ENCODE data around the gene IPO13. TPM values are rescaled to one million over a fixed set of nuclear protein-coding genes. Genes with fewer than 3 reads are reported as not detected.

The IPO13 gene
- total and polyA plus RNA-seq, 2 experiments from 2014 or later = 20.6 to 30.7 TPM

- no peak overlapping the region for H3K4me3 ChIP-seq
- no peak overlapping the region for H2AFZ ChIP-seq
- no peaks in the 10 kb centered on the region for H4K20me1 ChIP-seq (ENCODE audit: insufficient read depth, poor library complexity, severe bottlenecking)
- H3K27ac ChIP-seq = no peak overlapping the region
- no peaks in the 10 kb centered on the region for H3K4me1 ChIP-seq (ENCODE audit: insufficient read depth)
- no peaks in the 10 kb centered on the region for H3K36me3 ChIP-seq (replicated peaks; ENCODE audit: insufficient read depth, low read depth)
- no peak for DNase-seq (ENCODE audit: low spot score)
- H3K79me2 ChIP-seq = no peaks in the 10 kb centered on the region
- no peak overlapping the region for H3K4me2 ChIP-seq
- H3K27me3 ChIP-seq = no peaks in the 10 kb centered on the region
- H3K9me3 ChIP-seq (ENCODE audit: low read depth) = no peaks in the 10 kb centered on the region
- WGBS (ENCODE audit: low lambda C conversion rate, missing lambda C conversion rate) = 94% methylated on average over 9 of the region's 9 CpGs
- no peak for TF ChIP-seq EZH2phosphoT487 (IDR thresholded peaks at IDR 0.05; ENCODE audit: low read depth, severe bottlenecking, unreplicated experiment)
- no peak for TF ChIP-seq CTCF (IDR thresholded peaks at IDR 0.05; ENCODE audit: poor library complexity)
- no peak for TF ChIP-seq EZH2 (IDR thresholded peaks at IDR 0.05; ENCODE audit: borderline replicate concordance)
- H3K9me2 ChIP-seq (replicated peaks; ENCODE audit: insufficient read depth) = no peaks in the 10 kb centered on the region
These were observed 11.9 kb downstream of the IPO13 start for GRCh38 chr1:43958351-43959255.

- Histone ChIP-seq H3K9me3 (ENCODE audit: low read depth) (no peaks in the 10 kb centered on the region), H3K27ac (no peak overlapping the region), H3K79me2 (no peaks in the 10 kb centered on the region), H2AFZ (no peak overlapping the region), H3K4me1 (ENCODE audit: insufficient read depth) (no peaks in the 10 kb centered on the region), H4K20me1 (ENCODE audit: insufficient read depth, poor library complexity, severe bottlenecking) (no peaks in the 10 kb centered on the region), H3K36me3 (replicated peaks; ENCODE audit: insufficient read depth, low read depth) (no peaks in the 10 kb centered on the region), H3K27me3 (no peaks in the 10 kb centered on the region), H3K9me2 (replicated peaks; ENCODE audit: insufficient read depth) (no peaks in the 10 kb centered on the region), H3K4me3 (no peak overlapping the region), H3K4me2 (no peak overlapping the region)
- TF ChIP-seq EZH2 (IDR thresholded peaks at IDR 0.05; ENCODE audit: borderline replicate concordance) = no peak
- TF ChIP-seq EZH2phosphoT487 (IDR thresholded peaks at IDR 0.05; ENCODE audit: low read depth, severe bottlenecking, unreplicated experiment) = no peak
- TF ChIP-seq CTCF (IDR thresholded peaks at IDR 0.05; ENCODE audit: poor library complexity) = no peak
- 94% methylated on average over 8 of the region's 8 CpGs for WGBS (ENCODE audit: low lambda C conversion rate, missing lambda C conversion rate)
- no peak for DNase-seq (ENCODE audit: low spot score)
These were observed 14.0 kb downstream of the IPO13 start for GRCh38 chr1:43960798-43961197.

GRCh38 chr1:43961692-43962091 is 14.9 kb downstream of the IPO13 start:
- no peaks in the 10 kb centered on the region for H3K36me3 ChIP-seq (replicated peaks; ENCODE audit: insufficient read depth, low read depth)
- WGBS (ENCODE audit: low lambda C conversion rate, missing lambda C conversion rate) = 100% methylated on average over 3 of the region's 3 CpGs
- no peak for TF ChIP-seq EZH2phosphoT487 (IDR thresholded peaks at IDR 0.05; ENCODE audit: low read depth, severe bottlenecking, unreplicated experiment)
- TF ChIP-seq EZH2 (IDR thresholded peaks at IDR 0.05; ENCODE audit: borderline replicate concordance) = no peak
- no peak for TF ChIP-seq CTCF (IDR thresholded peaks at IDR 0.05; ENCODE audit: poor library complexity)

More at GRCh38 chr1:43961692-43962091, 14.9 kb downstream of the IPO13 start:
- no peak overlapping the region for H3K4me3 ChIP-seq
- H3K27ac ChIP-seq = no peak overlapping the region
- H3K9me2 ChIP-seq (replicated peaks; ENCODE audit: insufficient read depth) = no peaks in the 10 kb centered on the region
- no peak overlapping the region for H2AFZ ChIP-seq
- H3K27me3 ChIP-seq = no peaks in the 10 kb centered on the region
- no peaks in the 10 kb centered on the region for H4K20me1 ChIP-seq (ENCODE audit: insufficient read depth, poor library complexity, severe bottlenecking)
- no peaks in the 10 kb centered on the region for H3K9me3 ChIP-seq (ENCODE audit: low read depth)
- no peaks in the 10 kb centered on the region for H3K79me2 ChIP-seq
- no peaks in the 10 kb centered on the region for H3K4me1 ChIP-seq (ENCODE audit: insufficient read depth)
- DNase-seq (ENCODE audit: low spot score) = no peak
- H3K4me2 ChIP-seq = no peak overlapping the region

Measured in hepatocyte (in vitro differentiated cells).